ENCODE results near the gene RBMS3.

Gene RBMS3

GRCh38 chr3:29746163-29746760 lies 465.4 kb downstream of the RBMS3 start:
- POLR2A ChIA-PET = no interaction called here
- DNase-seq (ENCODE audit: extremely low spot score) = no peak
- no peak for TF ChIP-seq FOXK2 (IDR thresholded peaks at IDR 0.05)
- no peak for TF ChIP-seq NFRKB (IDR thresholded peaks at IDR 0.05)
- TF ChIP-seq SUZ12 (IDR thresholded peaks at IDR 0.05) = no peak
- no peak for TF ChIP-seq BHLHE40 (IDR thresholded peaks at IDR 0.05; ENCODE audit: borderline replicate concordance)
- TF ChIP-seq FOXA1 (IDR thresholded peaks at IDR 0.05) = no peak
- TF ChIP-seq HDGF (IDR thresholded peaks at IDR 0.05; ENCODE audit: borderline replicate concordance) = no peak
- TF ChIP-seq CTBP1 (IDR thresholded peaks at IDR 0.05; ENCODE audit: borderline replicate concordance) = no peak
- no peak for TF ChIP-seq FOXM1 (IDR thresholded peaks at IDR 0.05; ENCODE audit: borderline replicate concordance)
- TF ChIP-seq ARNT (IDR thresholded peaks at IDR 0.05) = no peak
- no peak for TF ChIP-seq PKNOX1 (IDR thresholded peaks at IDR 0.05)
- TF ChIP-seq L3MBTL2 (conservative IDR thresholded peaks at IDR 0.05) = no peak
- TF ChIP-seq TARDBP (IDR thresholded peaks at IDR 0.05) = no peak
- TF ChIP-seq LEF1 (IDR thresholded peaks at IDR 0.05; ENCODE audit: borderline replicate concordance) = no peak
- TF ChIP-seq ZNF384 (IDR thresholded peaks at IDR 0.05) = no peak
- TF ChIP-seq ELF4 (IDR thresholded peaks at IDR 0.05) = no peak
- no peak for TF ChIP-seq SP1 (IDR thresholded peaks at IDR 0.05)
- CTCF ChIA-PET = interaction anchor here (0.5 kb wide), 1 partner anchor 44 kb away, joined by 3 read pairs; no protein-coding TSS in a partner anchor

GRCh38 chr3:29747991-29748390 lies 467.1 kb downstream of the RBMS3 start:
- POLR2A ChIA-PET = no interaction called here
- CTCF ChIA-PET = no interaction called here
- TF ChIP-seq LEF1 (IDR thresholded peaks at IDR 0.05; ENCODE audit: borderline replicate concordance) (no peak), HDGF (IDR thresholded peaks at IDR 0.05; ENCODE audit: borderline replicate concordance) (no peak), BHLHE40 (IDR thresholded peaks at IDR 0.05; ENCODE audit: borderline replicate concordance) (no peak), ARNT (IDR thresholded peaks at IDR 0.05) (no peak), FOXK2 (IDR thresholded peaks at IDR 0.05) (no peak), SP1 (IDR thresholded peaks at IDR 0.05) (no peak), SUZ12 (IDR thresholded peaks at IDR 0.05) (no peak), NFRKB (IDR thresholded peaks at IDR 0.05) (no peak), ZNF384 (IDR thresholded peaks at IDR 0.05) (no peak), PKNOX1 (IDR thresholded peaks at IDR 0.05) (no peak), FOXM1 (IDR thresholded peaks at IDR 0.05; ENCODE audit: borderline replicate concordance) (no peak), FOXA1 (IDR thresholded peaks at IDR 0.05) (no peak), L3MBTL2 (conservative IDR thresholded peaks at IDR 0.05) (no peak), CTBP1 (IDR thresholded peaks at IDR 0.05; ENCODE audit: borderline replicate concordance) (no peak), ELF4 (IDR thresholded peaks at IDR 0.05) (no peak), TARDBP (IDR thresholded peaks at IDR 0.05) (no peak)
- DNase-seq (ENCODE audit: extremely low spot score) = no peak

GRCh38 chr3:29751647-29752314 lies 470.9 kb downstream of the RBMS3 start:
- no peak for TF ChIP-seq TARDBP (IDR thresholded peaks at IDR 0.05)
- TF ChIP-seq ARNT (IDR thresholded peaks at IDR 0.05) = no peak
- TF ChIP-seq SUZ12 (IDR thresholded peaks at IDR 0.05) = no peak
- no peak for TF ChIP-seq ZNF384 (IDR thresholded peaks at IDR 0.05)
- TF ChIP-seq L3MBTL2 (conservative IDR thresholded peaks at IDR 0.05) = no peak
- no peak for TF ChIP-seq HDGF (IDR thresholded peaks at IDR 0.05; ENCODE audit: borderline replicate concordance)
- TF ChIP-seq FOXK2 (IDR thresholded peaks at IDR 0.05) = no peak
- TF ChIP-seq NFRKB (IDR thresholded peaks at IDR 0.05) = no peak
- TF ChIP-seq CTBP1 (IDR thresholded peaks at IDR 0.05; ENCODE audit: borderline replicate concordance) = no peak
- TF ChIP-seq LEF1 (IDR thresholded peaks at IDR 0.05; ENCODE audit: borderline replicate concordance) = no peak
- TF ChIP-seq FOXA1 (IDR thresholded peaks at IDR 0.05) = no peak
- TF ChIP-seq BHLHE40 (IDR thresholded peaks at IDR 0.05; ENCODE audit: borderline replicate concordance) = no peak
- TF ChIP-seq SP1 (IDR thresholded peaks at IDR 0.05) = no peak
- no peak for TF ChIP-seq FOXM1 (IDR thresholded peaks at IDR 0.05; ENCODE audit: borderline replicate concordance)
- no peak for TF ChIP-seq ELF4 (IDR thresholded peaks at IDR 0.05)
- TF ChIP-seq PKNOX1 (IDR thresholded peaks at IDR 0.05) = no peak

GRCh38 chr3:29754346-29754745 lies 473.5 kb downstream of the RBMS3 start:
- DNase-seq (ENCODE audit: extremely low spot score) = no peak
- ChIA-PET POLR2A (no interaction called here), CTCF (interaction anchor here (0.6 kb wide), 3 partner anchors 14 to 446 kb away, joined by 4 to 5 read pairs (median 4); no protein-coding TSS in a partner anchor)
- TF ChIP-seq CTBP1 (IDR thresholded peaks at IDR 0.05; ENCODE audit: borderline replicate concordance) (no peak), ARNT (IDR thresholded peaks at IDR 0.05) (no peak), ZNF384 (IDR thresholded peaks at IDR 0.05) (no peak), LEF1 (IDR thresholded peaks at IDR 0.05; ENCODE audit: borderline replicate concordance) (no peak), TARDBP (IDR thresholded peaks at IDR 0.05) (no peak), SUZ12 (IDR thresholded peaks at IDR 0.05) (no peak), FOXA1 (IDR thresholded peaks at IDR 0.05) (no peak)

More at GRCh38 chr3:29751647-29752314, 470.9 kb downstream of the RBMS3 start:
- CTCF ChIA-PET = no interaction called here
- DNase-seq (ENCODE audit: extremely low spot score) = no peak
- POLR2A ChIA-PET = no interaction called here

- DNase-seq (ENCODE audit: extremely low spot score) = no peak
- POLR2A ChIA-PET = no interaction called here
- CTCF ChIA-PET = no interaction called here
- no peak for TF ChIP-seq FOXA1 (IDR thresholded peaks at IDR 0.05)
- TF ChIP-seq HDGF (IDR thresholded peaks at IDR 0.05; ENCODE audit: borderline replicate concordance) = no peak
- no peak for TF ChIP-seq FOXM1 (IDR thresholded peaks at IDR 0.05; ENCODE audit: borderline replicate concordance)
- no peak for TF ChIP-seq ARNT (IDR thresholded peaks at IDR 0.05)
- no peak for TF ChIP-seq BHLHE40 (IDR thresholded peaks at IDR 0.05; ENCODE audit: borderline replicate concordance)
- no peak for TF ChIP-seq NFRKB (IDR thresholded peaks at IDR 0.05)
- no peak for TF ChIP-seq ZNF384 (IDR thresholded peaks at IDR 0.05)
- TF ChIP-seq L3MBTL2 (conservative IDR thresholded peaks at IDR 0.05) = no peak
- no peak for TF ChIP-seq TARDBP (IDR thresholded peaks at IDR 0.05)
- TF ChIP-seq PKNOX1 (IDR thresholded peaks at IDR 0.05) = no peak
- no peak for TF ChIP-seq CTBP1 (IDR thresholded peaks at IDR 0.05; ENCODE audit: borderline replicate concordance)
- no peak for TF ChIP-seq LEF1 (IDR thresholded peaks at IDR 0.05; ENCODE audit: borderline replicate concordance)
- TF ChIP-seq ELF4 (IDR thresholded peaks at IDR 0.05) = no peak
- no peak for TF ChIP-seq SP1 (IDR thresholded peaks at IDR 0.05)
- TF ChIP-seq FOXK2 (IDR thresholded peaks at IDR 0.05) = no peak
- no peak for TF ChIP-seq SUZ12 (IDR thresholded peaks at IDR 0.05)
Measured at GRCh38 chr3:29755416-29755815, 474.5 kb downstream of the RBMS3 start.

Measured in HEK293T (cell line).